WTC11 (cell line): Measurements from ENCODE around the gene RAPGEF5.

Experiments
- CTCF ChIP-seq: fragments of 200-600 bp; IDR thresholded peaks from 2 replicates; pipeline ENCODE4 v1.8.0; 2022; ENCODE audit warnings: antibody characterized with exemption
- ERG ChIP-seq: fragments of 250-450 bp; sonication (Bioruptor Pico); IDR thresholded peaks from 2 replicates; pipeline ENCODE4 v1.8.0; 2021; ENCODE audit warnings: mild to moderate bottlenecking
- FOXK1 ChIP-seq: sonication (generic); formaldehyde crosslinking; IDR thresholded peaks from 2 replicates; pipeline ENCODE4 v1.8.0; 2022; ENCODE audit warnings: mild to moderate bottlenecking, moderate library complexity, missing genetic modification reagents
- FOXP4 ChIP-seq: sonication (generic); formaldehyde crosslinking; IDR thresholded peaks from 2 replicates; pipeline ENCODE4 v1.8.0; 2022; ENCODE audit warnings: mild to moderate bottlenecking, missing genetic modification reagents
- JUN ChIP-seq: sonication (generic); formaldehyde crosslinking; IDR thresholded peaks from 2 replicates; pipeline ENCODE4 v1.8.0; 2023; ENCODE audit warnings: mild to moderate bottlenecking, missing genetic modification reagents
- NR1H2 ChIP-seq: sonication (generic); formaldehyde crosslinking; IDR thresholded peaks from 2 replicates; pipeline ENCODE4 v1.9.0; 2021; ENCODE audit warnings: mild to moderate bottlenecking, moderate library complexity, missing genetic modification reagents
- PRDM15 ChIP-seq: sonication (generic); formaldehyde crosslinking; IDR thresholded peaks from 2 replicates; pipeline ENCODE4 v1.8.0; 2022; ENCODE audit warnings: missing genetic modification reagents
- ZBTB43 ChIP-seq: sonication (generic); formaldehyde crosslinking; IDR thresholded peaks from 2 replicates; pipeline ENCODE4 v1.8.1; 2023; ENCODE audit warnings: mild to moderate bottlenecking, missing genetic modification reagents
- ZNF281 ChIP-seq: sonication (generic); formaldehyde crosslinking; IDR thresholded peaks from 2 replicates; pipeline ENCODE4 v1.8.0; 2023; ENCODE audit warnings: mild to moderate bottlenecking, missing genetic modification reagents

- TF ChIP-seq NR1H2 (CRISPR knock-in tag) = no peak
- TF ChIP-seq CTCF = no peak
- TF ChIP-seq FOXK1 (CRISPR knock-in tag) = no peak
- TF ChIP-seq JUN (CRISPR knock-in tag) = no peak
- no peak for TF ChIP-seq PRDM15 (CRISPR knock-in tag)
- TF ChIP-seq ZBTB43 = no peak
- no peak for TF ChIP-seq ZNF281 (CRISPR knock-in tag)
- TF ChIP-seq FOXP4 (CRISPR knock-in tag) = no peak
- TF ChIP-seq ERG (CRISPR knock-in tag) = no peak
Observed at GRCh38 chr7:22252936-22253536, 103.9 kb downstream of the RAPGEF5 start.
